HG02642 (cell line): ENCODE data around the gene ATP1B1.

Experiments used
- ATAC-seq: cut with Tn5 transposase; IDR thresholded peaks from one replicate; pipeline ENCODE4 v1.9.1; 2021; ENCODE audit warnings: mild to moderate bottlenecking; ENCODE audit not compliant: unreplicated experiment, poor library complexity

Gene ATP1B1

DNA sequence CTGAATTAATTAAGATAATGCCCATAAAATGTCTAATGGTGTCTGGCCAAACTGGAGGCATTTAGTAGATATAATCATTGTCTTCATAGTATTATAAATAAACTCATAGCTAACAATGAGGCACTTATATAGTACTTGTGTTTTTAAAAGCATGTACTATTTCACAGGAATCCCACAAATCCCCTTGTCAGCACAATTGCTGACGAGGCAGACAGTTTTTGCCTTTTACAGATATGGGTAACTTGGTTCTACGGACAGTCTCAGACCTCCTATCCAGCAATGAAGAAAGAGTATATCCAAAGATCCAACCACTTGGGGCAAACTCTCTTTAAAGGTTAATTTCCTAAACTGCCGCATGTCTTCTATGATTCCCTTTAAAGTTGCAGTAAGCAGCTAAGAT is 73.7 kb downstream of the ATP1B1 start:
- ATAC-seq, result no peak
